Measurements from ENCODE around the gene LMBR1L.

- TF ChIP-seq, protein P1, sequence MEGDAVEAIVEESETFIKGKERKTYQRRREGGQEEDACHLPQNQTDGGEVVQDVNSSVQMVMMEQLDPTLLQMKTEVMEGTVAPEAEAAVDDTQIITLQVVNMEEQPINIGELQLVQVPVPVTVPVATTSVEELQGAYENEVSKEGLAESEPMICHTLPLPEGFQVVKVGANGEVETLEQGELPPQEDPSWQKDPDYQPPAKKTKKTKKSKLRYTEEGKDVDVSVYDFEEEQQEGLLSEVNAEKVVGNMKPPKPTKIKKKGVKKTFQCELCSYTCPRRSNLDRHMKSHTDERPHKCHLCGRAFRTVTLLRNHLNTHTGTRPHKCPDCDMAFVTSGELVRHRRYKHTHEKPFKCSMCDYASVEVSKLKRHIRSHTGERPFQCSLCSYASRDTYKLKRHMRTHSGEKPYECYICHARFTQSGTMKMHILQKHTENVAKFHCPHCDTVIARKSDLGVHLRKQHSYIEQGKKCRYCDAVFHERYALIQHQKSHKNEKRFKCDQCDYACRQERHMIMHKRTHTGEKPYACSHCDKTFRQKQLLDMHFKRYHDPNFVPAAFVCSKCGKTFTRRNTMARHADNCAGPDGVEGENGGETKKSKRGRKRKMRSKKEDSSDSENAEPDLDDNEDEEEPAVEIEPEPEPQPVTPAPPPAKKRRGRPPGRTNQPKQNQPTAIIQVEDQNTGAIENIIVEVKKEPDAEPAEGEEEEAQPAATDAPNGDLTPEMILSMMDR (IDR thresholded peaks at IDR 0.05; ENCODE audit: control extremely low read depth in 1 of 3, insufficient read depth in 1 of 3, low read depth in 1 of 3, low read length in 3 of 3): no peak
- TF ChIP-seq EZH2 (IDR thresholded peaks at IDR 0.05; ENCODE audit: low read depth, low read length, severe bottlenecking) (no peak), POLR2A (IDR thresholded peaks at IDR 0.05; ENCODE audit: control extremely low read depth in 1 of 2, low read depth in 2 of 2, low read length in 2 of 2) (no peak), SP2 (IDR thresholded peaks at IDR 0.05; ENCODE audit: low read length) (no peak)
Observed at GRCh38 chr12:49092816-49093406, 17.7 kb downstream of the LMBR1L start.

Data from H1 (cell line).